Effector CD4-positive, alpha-beta T cell (primary cell): ENCODE data around the gene PPP5C.
"Not testable (repeated sequence)": the region's sequence is repeated elsewhere in the genome, so short reads cannot be mapped to it uniquely, and the experiment has no call there.

Experiments used
- DNase-seq: peaks from one replicate; pipeline ENCODE4 v3.0.0-alpha.2; 2020

The PPP5C gene

GRCh38 chr19:46367426-46367825, 20.5 kb downstream of the PPP5C start:
- DNase-seq, result no peak

GRCh38 chr19:46368116-46368515, 21.2 kb downstream of the PPP5C start:
- DNase-seq, result no peak

DNA sequence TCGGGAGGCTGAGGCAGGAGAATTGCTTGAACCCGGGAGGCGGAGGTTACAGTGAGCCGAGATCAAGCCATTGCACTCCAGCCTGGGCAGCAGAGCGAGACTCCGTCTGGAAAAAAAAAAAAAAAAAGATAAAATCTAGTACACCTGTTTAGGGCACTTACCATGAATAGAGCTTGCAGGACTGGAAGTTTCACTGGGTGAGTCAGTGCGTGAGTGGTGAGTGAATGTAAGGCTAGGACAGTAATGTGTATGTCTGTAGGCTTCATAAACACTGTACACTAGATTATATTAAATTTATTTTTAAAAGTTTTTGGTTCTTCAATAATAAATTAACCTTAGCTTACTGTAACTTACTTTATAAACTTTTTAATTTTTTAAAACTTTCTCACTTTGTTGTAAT, 22.9 kb downstream of the PPP5C start:
- no peak for DNase-seq

GRCh38 chr19:46371371-46371901, 24.5 kb downstream of the PPP5C start:
- DNase-seq, result no peak

- DNase-seq, result no peak
Observed at GRCh38 chr19:46372901-46373490, 26.1 kb downstream of the PPP5C start.

DNA sequence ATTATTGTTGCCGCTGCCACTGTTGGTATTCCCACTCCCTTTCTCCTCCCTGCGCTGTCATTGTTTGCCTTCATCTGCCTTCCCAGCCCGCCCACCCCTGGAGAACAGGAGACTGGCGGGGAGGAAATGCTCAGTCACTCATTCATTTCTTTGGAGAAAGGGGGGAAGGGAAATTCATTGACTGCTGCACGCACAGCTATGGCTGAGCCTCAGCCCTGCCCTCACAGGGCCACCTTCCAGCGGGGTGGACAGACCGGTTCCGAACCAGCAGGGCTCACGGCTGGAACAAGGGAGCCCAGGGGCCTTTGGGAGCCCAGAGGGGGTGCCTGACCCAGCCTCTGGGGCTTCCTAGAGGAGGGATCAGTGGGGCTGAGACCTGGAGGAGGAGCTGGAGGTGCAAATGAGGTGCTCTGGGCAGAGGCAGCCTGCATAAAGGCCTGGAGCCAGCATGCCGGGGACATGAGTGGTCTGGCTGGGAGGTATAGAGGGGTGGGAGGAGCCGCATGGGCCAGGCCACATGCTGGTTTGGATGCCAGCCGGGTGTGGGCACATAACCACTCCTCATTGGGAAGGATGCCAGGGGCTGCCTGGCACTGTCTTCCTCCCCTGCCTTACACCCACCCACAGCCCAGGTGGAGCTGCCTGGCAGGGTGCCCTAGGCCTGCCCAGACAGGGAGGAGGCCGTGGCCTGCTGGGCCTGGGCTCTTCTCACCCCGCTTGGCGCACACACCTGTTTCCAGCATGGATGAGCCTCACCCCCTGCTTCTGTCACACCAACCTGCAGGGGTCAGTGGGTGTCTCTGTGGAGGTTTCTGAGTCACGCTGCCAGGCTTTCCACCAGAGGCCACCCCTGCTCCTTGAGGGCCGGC, 26.8 kb downstream of the PPP5C start:
- no peak for DNase-seq

DNA sequence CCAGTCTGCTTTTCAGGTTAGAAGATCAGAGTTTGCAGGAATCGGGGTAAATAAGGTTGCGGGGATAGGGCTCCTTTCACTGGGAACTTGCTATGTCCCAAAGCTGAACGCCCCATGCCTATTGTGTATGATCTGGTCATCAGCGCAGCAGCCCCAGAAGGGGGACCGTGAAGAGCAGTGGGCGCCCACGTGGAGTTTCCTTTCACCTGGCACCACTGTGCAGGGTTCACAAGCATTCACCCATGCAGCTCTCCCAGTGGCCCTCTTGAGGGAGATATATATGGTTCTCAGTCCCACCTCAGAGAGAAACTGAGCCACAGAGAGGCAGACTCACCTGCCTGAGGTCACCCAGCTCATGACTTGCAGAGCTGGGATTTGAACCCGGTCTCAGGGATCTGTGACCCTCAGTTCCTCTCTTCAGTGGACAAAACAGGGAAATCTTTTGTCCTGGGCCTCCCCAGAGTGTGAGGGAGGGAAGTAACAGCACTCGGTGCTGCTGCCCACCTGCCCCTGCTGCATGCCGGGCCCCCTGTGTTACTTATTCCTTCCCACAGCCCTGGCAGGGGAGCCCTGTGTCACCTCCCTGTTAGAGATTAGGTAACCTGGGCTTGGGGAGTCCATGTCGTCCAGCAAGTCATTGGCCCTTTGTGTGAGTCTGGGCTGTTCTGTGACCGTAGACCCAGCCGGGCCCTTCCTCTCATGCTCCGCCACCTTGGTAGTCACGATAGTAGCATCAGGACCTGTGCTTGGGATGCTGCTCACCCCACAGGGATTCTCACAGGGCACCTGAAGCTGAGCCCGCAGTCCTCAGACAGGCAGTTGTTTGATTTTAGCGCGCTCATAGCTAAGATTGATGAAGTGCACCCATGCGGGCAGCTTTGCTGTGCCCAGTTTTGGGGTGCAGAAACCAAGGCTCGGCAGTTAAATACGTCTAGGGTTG, 27.9 kb downstream of the PPP5C start:
- DNase-seq, result no peak

GRCh38 chr19:46375476-46376067, 28.7 kb downstream of the PPP5C start:
- DNase-seq, result not testable (repeated sequence)

GRCh38 chr19:46376241-46377153, 29.6 kb downstream of the PPP5C start:
- no peak for DNase-seq

DNA sequence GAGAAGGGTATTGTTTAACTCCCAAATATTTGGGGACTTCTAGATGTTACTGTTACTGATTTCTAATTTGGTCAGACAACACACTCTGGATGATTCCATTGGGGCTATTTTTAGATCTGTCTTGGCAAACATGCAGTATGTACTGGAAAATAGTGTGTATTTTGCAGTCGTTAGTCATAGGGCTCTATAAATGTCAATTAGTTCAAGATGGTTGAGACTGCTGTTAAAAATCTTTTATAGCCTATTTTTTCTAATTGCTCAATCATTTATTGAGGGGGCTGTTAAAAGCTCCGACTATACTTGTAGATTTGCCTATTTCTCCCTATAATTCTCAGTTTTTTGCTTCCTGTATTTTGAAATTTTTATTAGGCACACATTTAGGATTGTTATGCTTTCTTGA, 31.4 kb downstream of the PPP5C start:
- no peak for DNase-seq

- DNase-seq, result no peak
Observed at GRCh38 chr19:46380690-46381089, 33.8 kb downstream of the PPP5C start.

- DNase-seq, result no peak
Observed at GRCh38 chr19:46381346-46381745, 34.5 kb downstream of the PPP5C start.

- no peak for DNase-seq
Observed at GRCh38 chr19:46381756-46382345, 35.0 kb downstream of the PPP5C start.

DNA sequence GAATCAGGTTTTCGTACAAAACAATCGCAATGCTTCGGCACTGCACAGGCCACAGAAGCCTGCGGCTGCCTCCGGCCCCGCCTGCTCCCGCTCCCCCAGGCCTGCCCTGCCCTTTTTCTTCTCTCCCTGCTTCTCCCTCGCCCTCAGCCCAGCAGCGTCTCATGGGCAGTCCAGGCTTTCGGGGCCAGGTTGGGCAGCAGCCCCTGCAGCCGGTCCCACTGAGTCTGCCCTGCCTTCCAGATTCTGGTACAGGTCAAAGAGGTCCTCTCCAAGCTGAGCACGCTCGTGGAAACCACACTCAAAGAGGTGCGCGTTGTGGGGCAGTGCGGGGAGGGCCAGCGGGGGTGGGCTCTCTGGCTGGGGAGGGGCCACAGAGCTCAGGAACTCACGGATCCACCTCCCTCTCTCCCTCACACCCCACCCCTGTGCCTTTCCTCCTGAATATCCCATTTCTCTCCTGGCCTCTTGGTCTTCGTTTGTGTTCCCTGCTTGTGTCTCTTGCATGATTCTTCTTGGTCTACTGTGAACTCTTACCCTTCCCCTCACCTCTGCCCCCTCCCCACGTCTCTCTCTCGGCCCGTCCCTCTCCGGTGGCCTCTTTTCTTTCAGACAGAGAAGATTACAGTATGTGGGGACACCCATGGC, 36.4 kb downstream of the PPP5C start:
- no peak for DNase-seq

GRCh38 chr19:46383846-46384245, 37.0 kb downstream of the PPP5C start:
- no peak for DNase-seq

DNA sequence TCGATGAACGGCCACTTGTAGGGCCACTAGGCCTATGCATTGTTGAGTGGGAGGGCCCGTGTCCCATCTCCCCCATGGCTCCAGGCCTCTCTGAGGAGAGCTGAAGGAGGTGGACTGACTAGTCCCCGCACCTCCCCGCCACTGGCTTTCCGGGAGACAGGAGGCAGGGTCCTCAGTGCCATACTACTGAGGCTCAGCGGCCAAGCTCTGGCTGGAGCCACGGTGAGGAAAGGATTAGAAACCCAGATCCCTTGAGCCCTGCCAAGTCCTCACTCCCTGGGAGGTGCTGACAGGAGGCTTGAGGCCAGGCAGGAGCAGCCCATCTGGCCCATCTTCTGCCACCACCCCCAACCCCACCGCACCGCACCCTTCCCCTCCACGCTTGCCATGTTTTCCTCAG, 37.5 kb downstream of the PPP5C start:
- DNase-seq, result no peak

- DNase-seq, result no peak
Observed at GRCh38 chr19:46385636-46386035, 38.7 kb downstream of the PPP5C start.

DNA sequence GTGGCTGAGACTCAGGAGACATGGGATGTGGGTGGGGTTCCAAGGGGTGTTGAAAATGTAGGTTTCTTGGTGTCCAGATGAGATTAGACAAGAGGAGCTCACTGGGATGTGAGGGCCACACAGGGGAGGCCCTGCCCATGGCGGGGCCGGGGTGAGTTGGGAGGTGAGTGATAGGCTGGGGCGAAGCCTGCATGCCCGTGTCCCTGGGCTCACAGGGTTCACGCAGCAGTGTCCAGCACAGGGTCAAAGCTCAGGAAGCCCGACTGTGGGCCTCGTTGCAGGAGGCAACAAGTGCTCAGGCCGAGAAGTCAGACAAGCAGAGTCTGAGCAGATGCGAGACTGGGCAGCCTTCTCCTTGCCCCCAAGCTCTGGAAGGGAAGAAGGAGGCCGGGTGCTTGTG, 39.3 kb downstream of the PPP5C start:
- no peak for DNase-seq

DNA sequence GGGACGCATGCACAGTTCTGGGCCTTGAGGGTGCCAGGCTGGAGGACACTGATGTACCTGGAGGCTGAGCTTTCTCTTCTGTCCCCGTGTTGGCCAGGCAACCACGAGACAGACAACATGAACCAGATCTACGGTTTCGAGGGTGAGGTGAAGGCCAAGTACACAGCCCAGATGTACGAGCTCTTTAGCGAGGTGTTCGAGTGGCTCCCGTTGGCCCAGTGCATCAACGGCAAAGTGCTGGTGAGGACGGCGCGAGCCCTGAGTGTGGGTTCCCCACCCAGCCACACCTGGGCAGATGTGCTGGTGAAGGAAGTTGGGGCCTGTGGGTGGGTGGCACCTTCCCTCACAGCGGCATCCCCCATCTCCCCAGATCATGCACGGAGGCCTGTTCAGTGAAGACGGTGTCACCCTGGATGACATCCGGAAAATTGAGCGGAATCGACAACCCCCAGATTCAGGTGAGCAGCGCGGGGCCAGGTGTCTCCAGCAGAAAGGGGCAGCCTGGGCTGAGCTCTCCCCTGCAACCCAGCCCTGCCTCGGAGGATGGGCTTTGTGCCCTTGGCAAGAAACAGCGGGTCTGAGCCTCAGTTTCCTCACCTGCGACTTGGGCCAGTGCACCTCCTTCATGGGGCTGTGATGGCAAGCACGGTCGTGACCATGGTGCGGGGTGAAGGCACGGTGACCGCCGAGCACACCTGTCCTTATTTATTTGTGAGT, 40.3 kb downstream of the PPP5C start:
- DNase-seq, result no peak

GRCh38 chr19:46387713-46388130, 40.8 kb downstream of the PPP5C start:
- no peak for DNase-seq
